A549 (cell line): ENCODE measurements around the gene TMTC2.

Experiments
- EP300 ChIP-seq, 2 experiments: fragments of >200 bp; sonication (Bioruptor Twin); formaldehyde crosslinking; IDR thresholded peaks; 2 replicates in 1 of 2; 3 replicates in 1 of 2; pipeline ENCODE4 v1.6.1; 2016 to 2017
- TF ChIP-seq, protein P1 (sequence below): fragments of >200 bp; sonication (Bioruptor Twin); formaldehyde crosslinking; IDR thresholded peaks from 3 replicates; pipeline ENCODE4 v1.5.1; 2016

DNA sequence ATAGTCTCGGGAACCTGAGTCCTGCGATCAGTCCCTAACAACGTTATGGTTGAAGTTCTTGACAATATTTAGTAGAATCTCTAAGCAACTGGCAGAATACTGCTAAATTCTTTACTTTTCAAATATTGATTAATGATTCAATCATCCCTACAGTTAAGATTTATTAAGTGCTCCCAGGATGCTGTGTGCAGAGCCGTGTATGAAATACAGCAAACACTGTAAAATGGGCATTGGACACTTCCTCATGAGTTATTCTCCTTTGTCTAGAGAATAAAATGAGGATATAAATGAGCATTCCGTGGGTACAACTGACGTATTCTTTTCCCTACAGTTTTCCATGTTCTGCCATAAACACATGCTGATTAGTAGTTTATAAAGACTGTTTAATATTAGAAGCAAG, 372.4 kb downstream of the TMTC2 start:
- TF ChIP-seq, protein P1, sequence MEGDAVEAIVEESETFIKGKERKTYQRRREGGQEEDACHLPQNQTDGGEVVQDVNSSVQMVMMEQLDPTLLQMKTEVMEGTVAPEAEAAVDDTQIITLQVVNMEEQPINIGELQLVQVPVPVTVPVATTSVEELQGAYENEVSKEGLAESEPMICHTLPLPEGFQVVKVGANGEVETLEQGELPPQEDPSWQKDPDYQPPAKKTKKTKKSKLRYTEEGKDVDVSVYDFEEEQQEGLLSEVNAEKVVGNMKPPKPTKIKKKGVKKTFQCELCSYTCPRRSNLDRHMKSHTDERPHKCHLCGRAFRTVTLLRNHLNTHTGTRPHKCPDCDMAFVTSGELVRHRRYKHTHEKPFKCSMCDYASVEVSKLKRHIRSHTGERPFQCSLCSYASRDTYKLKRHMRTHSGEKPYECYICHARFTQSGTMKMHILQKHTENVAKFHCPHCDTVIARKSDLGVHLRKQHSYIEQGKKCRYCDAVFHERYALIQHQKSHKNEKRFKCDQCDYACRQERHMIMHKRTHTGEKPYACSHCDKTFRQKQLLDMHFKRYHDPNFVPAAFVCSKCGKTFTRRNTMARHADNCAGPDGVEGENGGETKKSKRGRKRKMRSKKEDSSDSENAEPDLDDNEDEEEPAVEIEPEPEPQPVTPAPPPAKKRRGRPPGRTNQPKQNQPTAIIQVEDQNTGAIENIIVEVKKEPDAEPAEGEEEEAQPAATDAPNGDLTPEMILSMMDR = no peak
- no peak for TF ChIP-seq EP300 (IDR thresholded peaks at IDR 0.05)
